MCF 10A (cell line): ENCODE measurements around the gene GDPD3. TPM values are rescaled to one million over a fixed set of nuclear protein-coding genes. Genes with fewer than 3 reads are reported as not detected.

Source experiments
- BruUV-seq: library from RNA; stranded (reverse); fragments of 400-500 nt; replicated peaks from 2 replicates; lab custom pipeline; 2021; lab: Mats Ljungman, UMichigan
- CTCF ChIA-PET: fragments of 300-600 bp; sonication (Branson Sonifier 250); formaldehyde crosslinking; extraction: SDS; loops from one replicate; lab custom pipeline; 2021; ENCODE audit warnings: antibody characterized with exemption, inconsistent platforms; lab: Yijun Ruan, JAX
- POLR2A ChIA-PET: fragments of 300-600, 350-650 bp; sonication (Branson Sonifier 250); formaldehyde crosslinking; extraction: SDS; loops from one replicate; lab custom pipeline; 2020; ENCODE audit warnings: antibody characterized with exemption, inconsistent platforms; lab: Yijun Ruan, JAX
- DNase-seq: peaks from one replicate; pipeline ENCODE4 v3.0.0-alpha.2; 2018; ENCODE audit not compliant: unreplicated experiment
- H3K27ac Mint-ChIP-seq: one replicate; pipeline ENCODE4 v1.8.0; 2022; ENCODE audit warnings: mild to moderate bottlenecking, low read depth, mixed read lengths; ENCODE audit not compliant: unreplicated experiment
- H3K27me3 Mint-ChIP-seq: one replicate; pipeline ENCODE4 v1.8.0; 2022; ENCODE audit warnings: mixed read lengths; ENCODE audit not compliant: insufficient read depth, unreplicated experiment
- H3K36me3 Mint-ChIP-seq: one replicate; pipeline ENCODE4 v1.8.0; 2022; ENCODE audit warnings: mild to moderate bottlenecking, moderate library complexity, mixed read lengths; ENCODE audit not compliant: insufficient read depth, unreplicated experiment
- H3K4me1 Mint-ChIP-seq: one replicate; pipeline ENCODE4 v1.8.0; 2022; ENCODE audit warnings: mixed read lengths; ENCODE audit not compliant: insufficient read depth, unreplicated experiment
- H3K4me3 Mint-ChIP-seq: one replicate; pipeline ENCODE4 v1.8.0; 2022; ENCODE audit warnings: mild to moderate bottlenecking, moderate library complexity, mixed read lengths; ENCODE audit not compliant: unreplicated experiment
- H3K9me3 Mint-ChIP-seq: one replicate; pipeline ENCODE4 v1.8.0; 2022; ENCODE audit warnings: mixed read lengths; ENCODE audit not compliant: unreplicated experiment
- CTCF ChIP-seq: fragments of 200-600 bp; IDR thresholded peaks from one replicate; pipeline ENCODE4 v1.8.0; 2022; ENCODE audit warnings: antibody characterized with exemption, mild to moderate bottlenecking; ENCODE audit not compliant: unreplicated experiment
- intact Hi-C: fragments of 100-400 bp; cut with micrococcal nuclease; formaldehyde crosslinking; loops from 2 replicates; pipeline ENCODE4 v1.14.1; 2022
- total RNA-seq: library from RNA; stranded (reverse); gene quantifications from 2 replicates; pipeline ENCODE4 v1.2.3, GENCODE V29; 2022

The GDPD3 gene
- total RNA-seq, 1 experiment from 2014 or later = 0.49 TPM

- H3K9me3 Mint-ChIP-seq = no peaks in the 10 kb centered on the region
- no peak for DNase-seq
- H3K4me3 Mint-ChIP-seq = no peak overlapping the region
- intact Hi-C loops = no loop called here
- no peak overlapping the region for H3K27ac Mint-ChIP-seq
- ChIA-PET CTCF (no interaction called here), POLR2A (interaction anchor here (0.6 kb wide), 1 partner anchor 395 kb away, joined by 3 read pairs; no protein-coding TSS in a partner anchor)
- no peaks in the 10 kb centered on the region for H3K27me3 Mint-ChIP-seq
- H3K36me3 Mint-ChIP-seq = peaks cover 10% of the 10 kb centered on the region
- no peak for TF ChIP-seq CTCF
- H3K4me1 Mint-ChIP-seq = peaks cover 13% of the 10 kb centered on the region
- BruUV-seq = no TSS peak
These were observed 52.3 kb downstream of the GDPD3 start for GRCh38 chr16:30060836-30061554.

- POLR2A ChIA-PET = no interaction called here
These were observed 53.0 kb downstream of the GDPD3 start for GRCh38 chr16:30060346-30060745.

GRCh38 chr16:30054959-30055553 is 58.3 kb downstream of the GDPD3 start:
- intact Hi-C loops = no loop called here
- Mint-ChIP-seq H3K4me3 (peak overlapping the region; percentile 13), H3K4me1 (peaks cover 28% of the 10 kb centered on the region), H3K27ac (no peak overlapping the region), H3K9me3 (no peaks in the 10 kb centered on the region), H3K36me3 (no peaks in the 10 kb centered on the region), H3K27me3 (no peaks in the 10 kb centered on the region)
- POLR2A ChIA-PET = interaction anchor here (0.5 to 6.5 kb wide), 14 partner anchors 10 to 316 kb away, joined by 3 to 173 read pairs (median 4); partner anchors contain the start of genes ALDOA, CORO1A, PPP4C and TBX6
- no TSS peak for BruUV-seq
- CTCF ChIA-PET = interaction anchor here (0.5 to 2.2 kb wide), 14 partner anchors 9 to 1236 kb away, joined by 3 to 13 read pairs (median 4); partner anchors contain the start of genes ALDOA and PPP4C
- DNase-seq = peak; percentile 77
- TF ChIP-seq CTCF = peak; percentile 32

More at GRCh38 chr16:30060346-30060745, 53.0 kb downstream of the GDPD3 start:
- BruUV-seq = no TSS peak
- CTCF ChIA-PET = no interaction called here
- H3K9me3 Mint-ChIP-seq = no peaks in the 10 kb centered on the region
- H3K4me3 Mint-ChIP-seq = no peak overlapping the region
- intact Hi-C loops = no loop called here
- H3K36me3 Mint-ChIP-seq = peaks cover 10% of the 10 kb centered on the region
- DNase-seq = no peak
- peaks cover 17% of the 10 kb centered on the region for H3K4me1 Mint-ChIP-seq
- no peaks in the 10 kb centered on the region for H3K27me3 Mint-ChIP-seq
- no peak for TF ChIP-seq CTCF
- no peak overlapping the region for H3K27ac Mint-ChIP-seq

Other genes starting within 250 kb of the GDPD3 start
- 1.9 and 3.2 TPM in 2 replicates for gene SEZ6L2, start 214.0 kb downstream of the GDPD3 start, total RNA-seq
- 4.8 and 5.7 TPM in 2 replicates for gene ASPHD1, start 213.0 kb downstream of the GDPD3 start, total RNA-seq
- gene KCTD13, start 187.3 kb downstream of the GDPD3 start, total RNA-seq = 35.5 and 38.9 TPM in 2 replicates
- gene TMEM219, start 151.5 kb downstream of the GDPD3 start, total RNA-seq = 62.1 and 68.1 TPM in 2 replicates
- gene TAOK2, start 139.7 kb downstream of the GDPD3 start, total RNA-seq = 29.3 and 33.1 TPM in 2 replicates
- 12.9 and 20.7 TPM in 2 replicates for gene HIRIP3, start 117.9 kb downstream of the GDPD3 start, total RNA-seq
- gene INO80E, start 117.3 kb downstream of the GDPD3 start, total RNA-seq = 82.0 and 90.1 TPM in 2 replicates
- 1.2 TPM in 2 replicates for gene DOC2A, start 102.5 kb downstream of the GDPD3 start, total RNA-seq
- gene C16orf92, start 90.3 kb downstream of the GDPD3 start, total RNA-seq = not detected in 2 replicates
- 0.21 and 0.27 TPM in 2 replicates for gene TLCD3B, start 82.3 kb downstream of the GDPD3 start, total RNA-seq
- 1,141 and 1,165 TPM in 2 replicates for gene ALDOA, start 47.8 kb downstream of the GDPD3 start, total RNA-seq
- gene PPP4C, start 37.5 kb downstream of the GDPD3 start, total RNA-seq = 93.2 and 99.7 TPM in 2 replicates
- gene TBX6, start 21.6 kb downstream of the GDPD3 start, total RNA-seq = 0.16 and 0.47 TPM in 2 replicates
- gene YPEL3, start 17.3 kb downstream of the GDPD3 start, total RNA-seq = 8.8 and 9.2 TPM in 2 replicates
- 11.7 and 15.0 TPM in 2 replicates for gene MAPK3, start 9.7 kb upstream of the GDPD3 start, total RNA-seq
- 0.83 and 1.9 TPM in 2 replicates for gene CORO1A, start 70.1 kb upstream of the GDPD3 start, total RNA-seq
- 132 and 133 TPM in 2 replicates for gene BOLA2B, start 80.1 kb upstream of the GDPD3 start, total RNA-seq
- 21.4 and 37.1 TPM in 2 replicates for gene SLX1A, start 80.3 kb upstream of the GDPD3 start, total RNA-seq
- gene SULT1A3, start 85.7 kb upstream of the GDPD3 start, total RNA-seq = 13.4 TPM in 2 replicates
- 11.6 and 15.3 TPM in 2 replicates for gene NPIPB13, start 134.9 kb upstream of the GDPD3 start, total RNA-seq
- gene CD2BP2, start 241.8 kb upstream of the GDPD3 start, total RNA-seq = 48.4 and 58.9 TPM in 2 replicates